T-helper 2 cell treated with Interferon-gamma antibody and Interleukin-4, amounts not matched to agents 100 ng/mL and 5 ng/mL, for 36 hours (primary cell): ENCODE data around the gene EMILIN1. TPM values are rescaled to one million over a fixed set of nuclear protein-coding genes. Genes with fewer than 3 reads are reported as not detected.
"Not testable (repeated sequence)": the region's sequence is repeated elsewhere in the genome, so short reads cannot be mapped to it uniquely, and the experiment has no call there.

Experiments used
- intact Hi-C: fragments of 100-400 bp; cut with micrococcal nuclease; formaldehyde crosslinking; loops from one replicate; pipeline ENCODE4 v1.15.1; 2023
- total RNA-seq: library from RNA; stranded (reverse); gene quantifications from 2 replicates; pipeline ENCODE4 v1.2.3, GENCODE V29; 2022

Gene EMILIN1
- total RNA-seq, 1 donor from 2014 or later = 1.1 TPM

- intact Hi-C loops = no loop called here
Observed at GRCh38 chr2:27092696-27093429, 14.4 kb downstream of the EMILIN1 start.

- intact Hi-C loops = no loop called here
Observed at GRCh38 chr2:27093430-27094352, 15.3 kb downstream of the EMILIN1 start.

GRCh38 chr2:27094353-27094984 lies 16.1 kb downstream of the EMILIN1 start:
- intact Hi-C loops = no loop called here

GRCh38 chr2:27095427-27095744 lies 17.0 kb downstream of the EMILIN1 start:
- intact Hi-C loops = no loop called here

GRCh38 chr2:27095745-27096651 lies 17.6 kb downstream of the EMILIN1 start:
- intact Hi-C loops = no loop called here

GRCh38 chr2:27096748-27097297 lies 18.4 kb downstream of the EMILIN1 start:
- intact Hi-C loops = no loop called here

- intact Hi-C loops = no loop called here
Observed at GRCh38 chr2:27097341-27097740, 18.9 kb downstream of the EMILIN1 start.

- intact Hi-C loops = no loop called here
Observed at GRCh38 chr2:27099334-27099955, 21.0 kb downstream of the EMILIN1 start.

GRCh38 chr2:27100036-27100435 lies 21.6 kb downstream of the EMILIN1 start:
- intact Hi-C loops = no loop called here

GRCh38 chr2:27102329-27102728 lies 23.9 kb downstream of the EMILIN1 start:
- intact Hi-C loops = no loop called here

GRCh38 chr2:27105981-27106380 lies 27.6 kb downstream of the EMILIN1 start:
- intact Hi-C loops = no loop called here

- intact Hi-C loops = no loop called here
Observed at GRCh38 chr2:27108221-27108620, 29.8 kb downstream of the EMILIN1 start.

GRCh38 chr2:27109083-27109482 lies 30.7 kb downstream of the EMILIN1 start:
- intact Hi-C loops = no loop called here

GRCh38 chr2:27110603-27111352 lies 32.4 kb downstream of the EMILIN1 start:
- intact Hi-C loops = not testable (repeated sequence)

GRCh38 chr2:27111392-27112078 lies 33.1 kb downstream of the EMILIN1 start:
- intact Hi-C loops = not testable (repeated sequence)

- intact Hi-C loops = no loop called here
Observed at GRCh38 chr2:27115519-27115918, 37.1 kb downstream of the EMILIN1 start.

GRCh38 chr2:27117995-27118524 lies 39.6 kb downstream of the EMILIN1 start:
- intact Hi-C loops = no loop called here

GRCh38 chr2:27118525-27119329 lies 40.3 kb downstream of the EMILIN1 start, which contains the start of gene CGREF1:
CGREF1 (minus strand) TSS chr2:27119128; CDS start chr2:27104366, 14,762 bp downstream.
- intact Hi-C loops = no loop called here
